Fibroblast of lung (primary cell): ENCODE data around the gene DTD1.

Experiments used
- EZH2 ChIP-seq: IDR thresholded peaks from 2 replicates; pipeline ENCODE4 v1.5.1; 2012; ENCODE audit warnings: low read length, control low read depth, mild to moderate bottlenecking; ENCODE audit errors: missing control alignments
- TF ChIP-seq, protein P1 (sequence below), 2 donors: IDR thresholded peaks in 1 of 2; conservative IDR thresholded peaks in 1 of 2; 1 replicate in 1 of 2; 2 replicates in 1 of 2; pipeline ENCODE4 v1.5.1; 2011 to 2012; ENCODE audit warnings: low read length in 2 of 2, control low read depth in 1 of 2, inconsistent platforms in 1 of 2, low read depth in 1 of 2, mild to moderate bottlenecking in 1 of 2

DNA sequence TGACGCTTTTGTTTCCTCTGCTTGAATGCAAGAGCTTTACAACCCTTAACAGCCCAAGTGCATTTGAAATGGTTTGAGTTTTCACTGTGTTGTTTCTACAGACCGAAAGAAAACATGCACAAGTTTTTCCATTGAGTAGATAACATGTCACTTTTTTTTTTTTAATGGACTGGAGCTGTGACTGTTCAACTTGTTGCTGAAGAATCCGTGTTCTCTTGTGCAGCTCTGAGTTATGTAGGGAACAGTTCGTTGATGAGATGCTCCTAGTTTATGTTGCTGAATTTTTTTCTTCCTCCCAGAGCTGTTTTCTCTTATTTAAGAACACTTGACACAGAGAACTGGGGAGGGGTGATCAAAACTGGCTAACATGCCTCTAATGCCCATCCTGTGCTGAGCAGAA lies 89.3 kb downstream of the DTD1 start:
- TF ChIP-seq, protein P1, sequence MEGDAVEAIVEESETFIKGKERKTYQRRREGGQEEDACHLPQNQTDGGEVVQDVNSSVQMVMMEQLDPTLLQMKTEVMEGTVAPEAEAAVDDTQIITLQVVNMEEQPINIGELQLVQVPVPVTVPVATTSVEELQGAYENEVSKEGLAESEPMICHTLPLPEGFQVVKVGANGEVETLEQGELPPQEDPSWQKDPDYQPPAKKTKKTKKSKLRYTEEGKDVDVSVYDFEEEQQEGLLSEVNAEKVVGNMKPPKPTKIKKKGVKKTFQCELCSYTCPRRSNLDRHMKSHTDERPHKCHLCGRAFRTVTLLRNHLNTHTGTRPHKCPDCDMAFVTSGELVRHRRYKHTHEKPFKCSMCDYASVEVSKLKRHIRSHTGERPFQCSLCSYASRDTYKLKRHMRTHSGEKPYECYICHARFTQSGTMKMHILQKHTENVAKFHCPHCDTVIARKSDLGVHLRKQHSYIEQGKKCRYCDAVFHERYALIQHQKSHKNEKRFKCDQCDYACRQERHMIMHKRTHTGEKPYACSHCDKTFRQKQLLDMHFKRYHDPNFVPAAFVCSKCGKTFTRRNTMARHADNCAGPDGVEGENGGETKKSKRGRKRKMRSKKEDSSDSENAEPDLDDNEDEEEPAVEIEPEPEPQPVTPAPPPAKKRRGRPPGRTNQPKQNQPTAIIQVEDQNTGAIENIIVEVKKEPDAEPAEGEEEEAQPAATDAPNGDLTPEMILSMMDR (conservative IDR thresholded peaks at IDR 0.05 in 1 of 2, IDR thresholded peaks at IDR 0.05 in 1 of 2; ENCODE audit: low read depth in 1 of 2, low read length in 2 of 2): no peak
- TF ChIP-seq EZH2: no peak
